ENCODE data around the gene TSPEAR.

Gene TSPEAR

GRCh38 chr21:44571844-44572782, 139.3 kb downstream of the TSPEAR start:
- TF ChIP-seq TAF1 (IDR thresholded peaks at IDR 0.05; ENCODE audit: low read depth, low read length) (no peak), PAX5 (IDR thresholded peaks at IDR 0.05; ENCODE audit: insufficient read depth, low read length, severe bottlenecking) (no peak), POLR2AphosphoS5 (IDR thresholded peaks at IDR 0.05; ENCODE audit: low read depth, low read length) (no peak), POU2F2 (IDR thresholded peaks at IDR 0.05; ENCODE audit: low read depth, low read length) (no peak), SPI1 (IDR thresholded peaks at IDR 0.05; ENCODE audit: low read depth, low read length) (no peak), POLR2A (IDR thresholded peaks at IDR 0.05; ENCODE audit: low read depth, low read length) (no peak)
- DNase-seq (ENCODE audit: insufficient read length, low spot score) (no peak), FAIRE-seq (no peak)

DNA sequence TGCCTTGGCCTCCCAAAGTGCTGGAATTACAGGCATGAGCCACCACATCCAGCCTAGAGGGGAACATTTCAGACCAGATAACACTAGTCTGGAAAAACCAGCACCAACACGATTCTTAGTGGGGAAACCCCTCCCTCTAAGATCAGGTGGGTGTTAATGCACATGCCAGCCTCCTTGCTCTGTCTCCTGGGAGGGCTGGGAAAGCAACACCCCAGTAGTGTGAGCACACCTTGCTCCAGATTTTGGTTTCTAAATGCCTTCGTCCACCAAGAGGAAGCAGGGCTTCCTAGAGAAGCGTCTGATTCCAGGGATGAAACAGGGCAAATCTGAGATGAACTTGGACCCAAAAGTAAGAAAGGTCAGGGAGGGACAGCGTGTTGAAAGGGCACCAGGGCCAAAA, 140.1 kb downstream of the TSPEAR start:
- no peak for FAIRE-seq
- TF ChIP-seq POLR2AphosphoS5 (IDR thresholded peaks at IDR 0.05; ENCODE audit: low read depth, low read length) (no peak), TAF1 (IDR thresholded peaks at IDR 0.05; ENCODE audit: low read depth, low read length) (no peak), SPI1 (IDR thresholded peaks at IDR 0.05; ENCODE audit: low read depth, low read length) (no peak), PAX5 (IDR thresholded peaks at IDR 0.05; ENCODE audit: insufficient read depth, low read length, severe bottlenecking) (no peak), POU2F2 (IDR thresholded peaks at IDR 0.05; ENCODE audit: low read depth, low read length) (no peak), POLR2A (IDR thresholded peaks at IDR 0.05; ENCODE audit: low read depth, low read length) (no peak)

GRCh38 chr21:44569861-44570517, 141.4 kb downstream of the TSPEAR start:
- FAIRE-seq (no peak), DNase-seq (ENCODE audit: insufficient read length, low spot score) (no peak)
- TF ChIP-seq PAX5 (IDR thresholded peaks at IDR 0.05; ENCODE audit: insufficient read depth, low read length, severe bottlenecking) (no peak), TAF1 (IDR thresholded peaks at IDR 0.05; ENCODE audit: low read depth, low read length) (no peak), SPI1 (IDR thresholded peaks at IDR 0.05; ENCODE audit: low read depth, low read length) (no peak), POLR2A (IDR thresholded peaks at IDR 0.05; ENCODE audit: low read depth, low read length) (no peak), POU2F2 (IDR thresholded peaks at IDR 0.05; ENCODE audit: low read depth, low read length) (no peak), POLR2AphosphoS5 (IDR thresholded peaks at IDR 0.05; ENCODE audit: low read depth, low read length) (no peak)

More for the DNA sequence above, 140.1 kb downstream of the TSPEAR start:
- no peak for DNase-seq (ENCODE audit: insufficient read length, low spot score)

GRCh38 chr21:44568667-44569556, 142.5 kb downstream of the TSPEAR start:
- no peak for DNase-seq (ENCODE audit: insufficient read length, low spot score)
- no peak for FAIRE-seq
- no peak for TF ChIP-seq POU2F2 (IDR thresholded peaks at IDR 0.05; ENCODE audit: low read depth, low read length)
- TF ChIP-seq POLR2AphosphoS5 (IDR thresholded peaks at IDR 0.05; ENCODE audit: low read depth, low read length) = no peak
- no peak for TF ChIP-seq TAF1 (IDR thresholded peaks at IDR 0.05; ENCODE audit: low read depth, low read length)
- TF ChIP-seq PAX5 (IDR thresholded peaks at IDR 0.05; ENCODE audit: insufficient read depth, low read length, severe bottlenecking) = no peak
- no peak for TF ChIP-seq POLR2A (IDR thresholded peaks at IDR 0.05; ENCODE audit: low read depth, low read length)
- TF ChIP-seq SPI1 (IDR thresholded peaks at IDR 0.05; ENCODE audit: low read depth, low read length) = no peak

DNA sequence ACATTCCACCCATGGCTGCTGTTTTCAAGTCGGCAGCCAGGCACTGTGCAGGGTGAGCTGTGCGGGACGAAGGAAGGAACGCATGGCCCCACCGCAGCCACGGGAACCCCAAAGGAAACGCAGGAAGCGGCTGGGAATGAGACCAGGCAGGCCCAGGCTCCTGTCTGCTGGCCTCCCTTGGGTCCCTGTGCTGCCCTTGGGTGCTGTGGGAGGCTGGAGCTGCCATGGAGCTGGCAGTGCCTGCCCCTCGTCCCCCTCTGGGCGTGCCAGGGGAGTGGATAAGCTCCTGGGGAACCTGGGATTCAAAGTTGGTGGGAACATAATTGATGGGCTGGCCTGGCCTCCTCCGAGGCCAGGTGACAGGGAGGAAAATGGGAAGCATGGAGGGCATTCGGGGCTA, 143.1 kb downstream of the TSPEAR start:
- DNase-seq (ENCODE audit: insufficient read length, low spot score) (no peak), FAIRE-seq (no peak)
- TF ChIP-seq POLR2AphosphoS5 (IDR thresholded peaks at IDR 0.05; ENCODE audit: low read depth, low read length) (no peak), PAX5 (IDR thresholded peaks at IDR 0.05; ENCODE audit: insufficient read depth, low read length, severe bottlenecking) (no peak), POLR2A (IDR thresholded peaks at IDR 0.05; ENCODE audit: low read depth, low read length) (no peak), SPI1 (IDR thresholded peaks at IDR 0.05; ENCODE audit: low read depth, low read length) (no peak), TAF1 (IDR thresholded peaks at IDR 0.05; ENCODE audit: low read depth, low read length) (no peak)

DNA sequence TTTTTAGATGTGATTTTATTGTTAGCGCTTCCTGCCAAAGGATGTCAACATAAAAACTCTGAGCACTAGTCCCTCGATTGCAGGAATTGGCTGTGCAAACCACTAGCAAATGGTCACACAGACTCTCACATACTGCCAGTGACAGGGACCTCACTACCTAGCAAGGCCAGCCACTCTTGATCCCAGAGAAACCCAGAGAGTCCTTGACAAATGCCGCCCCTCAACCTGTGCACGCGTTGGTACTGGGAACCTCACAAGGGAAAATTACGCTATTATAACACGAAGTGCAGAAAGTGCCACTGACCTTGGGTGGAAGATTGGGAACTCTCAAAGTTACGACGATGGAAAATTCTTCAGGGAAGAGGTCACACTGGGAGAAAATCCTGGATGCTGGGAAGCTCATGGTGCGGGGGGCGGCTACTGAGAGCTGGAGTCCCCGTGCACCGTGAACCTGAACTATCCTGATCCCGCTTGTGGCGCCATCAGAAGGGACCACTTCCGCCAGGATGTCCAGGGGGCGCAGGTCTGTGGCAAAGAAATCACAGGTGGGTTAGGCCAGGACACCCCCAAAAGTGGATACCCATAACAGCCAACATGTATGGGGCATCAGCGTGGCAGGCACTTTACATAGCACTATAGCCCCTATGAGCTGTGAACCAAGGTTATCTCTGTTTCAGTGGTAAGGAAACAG, 143.7 kb downstream of the TSPEAR start:
- TF ChIP-seq POU2F2 (IDR thresholded peaks at IDR 0.05; ENCODE audit: low read depth, low read length) = no peak
- TF ChIP-seq POLR2AphosphoS5 (IDR thresholded peaks at IDR 0.05; ENCODE audit: low read depth, low read length) = no peak
- no peak for TF ChIP-seq POLR2A (IDR thresholded peaks at IDR 0.05; ENCODE audit: low read depth, low read length)
- no peak for TF ChIP-seq SPI1 (IDR thresholded peaks at IDR 0.05; ENCODE audit: low read depth, low read length)
- no peak for TF ChIP-seq TAF1 (IDR thresholded peaks at IDR 0.05; ENCODE audit: low read depth, low read length)
- no peak for TF ChIP-seq PAX5 (IDR thresholded peaks at IDR 0.05; ENCODE audit: insufficient read depth, low read length, severe bottlenecking)
- FAIRE-seq (no peak), DNase-seq (ENCODE audit: insufficient read length, low spot score) (no peak)

DNA sequence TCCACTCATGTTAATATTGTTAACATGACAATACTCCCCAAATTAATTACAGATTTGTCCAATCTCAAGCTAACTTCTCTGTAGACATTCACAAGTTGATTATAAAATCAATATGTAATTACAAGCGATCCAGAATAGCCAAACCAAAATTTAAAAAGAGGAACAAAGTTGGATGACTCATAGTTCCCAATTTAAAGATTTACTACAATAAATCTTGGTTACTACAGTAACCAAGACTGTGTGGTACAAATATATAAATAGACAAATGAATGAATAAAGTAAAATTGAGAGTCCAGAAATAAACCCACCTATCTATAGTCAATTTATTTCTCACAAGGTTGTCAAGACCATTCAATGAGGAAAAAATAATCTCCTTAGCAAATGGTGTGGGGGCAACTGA, 145.0 kb downstream of the TSPEAR start:
- DNase-seq (ENCODE audit: insufficient read length, low spot score) = no peak
- no peak for FAIRE-seq
- TF ChIP-seq PAX5 (IDR thresholded peaks at IDR 0.05; ENCODE audit: insufficient read depth, low read length, severe bottlenecking) (no peak), POLR2A (IDR thresholded peaks at IDR 0.05; ENCODE audit: low read depth, low read length) (no peak), SPI1 (IDR thresholded peaks at IDR 0.05; ENCODE audit: low read depth, low read length) (no peak), POLR2AphosphoS5 (IDR thresholded peaks at IDR 0.05; ENCODE audit: low read depth, low read length) (no peak), TAF1 (IDR thresholded peaks at IDR 0.05; ENCODE audit: low read depth, low read length) (no peak), POU2F2 (IDR thresholded peaks at IDR 0.05; ENCODE audit: low read depth, low read length) (no peak)

DNA sequence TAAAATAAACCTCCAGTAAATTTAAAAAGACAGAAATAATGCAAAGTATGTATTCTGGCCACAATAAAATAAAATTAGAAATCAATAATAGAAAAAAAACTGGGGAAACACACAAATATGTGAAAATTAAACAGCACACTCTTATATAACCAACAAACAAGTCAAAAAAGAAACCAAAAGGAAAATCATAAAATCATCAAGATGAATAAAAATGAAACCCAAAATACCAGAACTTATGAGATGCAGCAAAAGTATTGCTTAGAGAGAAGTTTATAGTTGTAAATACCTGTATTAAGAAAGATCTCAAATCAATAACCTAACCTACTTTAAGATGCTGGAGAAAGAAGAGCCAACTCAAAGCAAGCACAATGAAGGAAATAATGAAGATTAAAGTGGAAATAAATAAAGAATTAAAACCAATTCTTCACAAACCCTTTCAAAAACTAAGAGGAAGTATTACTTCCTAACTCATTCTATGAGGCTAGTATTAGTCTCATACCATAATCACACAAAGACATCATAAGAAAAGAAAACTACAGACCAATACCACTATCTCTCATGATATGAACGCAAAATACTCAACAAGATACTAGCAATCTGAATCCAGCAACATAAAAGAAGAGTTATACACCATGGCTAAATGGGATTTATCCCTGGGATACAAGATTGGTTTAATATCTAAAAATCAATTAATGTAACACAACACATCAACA, 146.3 kb downstream of the TSPEAR start:
- FAIRE-seq (peak; percentile 5), DNase-seq (ENCODE audit: insufficient read length, low spot score) (no peak)
- TF ChIP-seq POLR2A (IDR thresholded peaks at IDR 0.05; ENCODE audit: low read depth, low read length) (no peak), TAF1 (IDR thresholded peaks at IDR 0.05; ENCODE audit: low read depth, low read length) (no peak), SPI1 (IDR thresholded peaks at IDR 0.05; ENCODE audit: low read depth, low read length) (no peak), PAX5 (IDR thresholded peaks at IDR 0.05; ENCODE audit: insufficient read depth, low read length, severe bottlenecking) (no peak), POU2F2 (IDR thresholded peaks at IDR 0.05; ENCODE audit: low read depth, low read length) (no peak), POLR2AphosphoS5 (IDR thresholded peaks at IDR 0.05; ENCODE audit: low read depth, low read length) (no peak)
